Left ventricle myocardium inferior (tissue), 1 donor: ENCODE results near the gene PILRB. TPM values are rescaled to one million over a fixed set of nuclear protein-coding genes. Genes with fewer than 3 reads are reported as not detected.

Experiments used
- DNase-seq: peaks from one replicate; pipeline ENCODE4 v3.0.0-alpha.2; 2020
- H3K27ac ChIP-seq: fragments of 200-600 bp; replicated peaks from 2 replicates; pipeline ENCODE4 v1.8.0; 2021
- H3K27me3 ChIP-seq: fragments of 200-600 bp; 2 replicates; pipeline ENCODE4 v1.8.0; 2021; ENCODE audit warnings: low read depth
- H3K36me3 ChIP-seq: fragments of 200-600 bp; 2 replicates; pipeline ENCODE4 v1.8.0; 2021
- H3K4me1 ChIP-seq: fragments of 200-600 bp; 2 replicates; pipeline ENCODE4 v1.8.0; 2021
- H3K4me3 ChIP-seq: fragments of 200-600 bp; 2 replicates; pipeline ENCODE4 v1.8.0; 2021; ENCODE audit warnings: mild to moderate bottlenecking, moderate library complexity
- H3K9me3 ChIP-seq: fragments of 200-600 bp; replicated peaks from 2 replicates; pipeline ENCODE4 v1.8.0; 2021
- intact Hi-C: fragments of 100-400 bp; cut with micrococcal nuclease; formaldehyde crosslinking; loops from one replicate; pipeline ENCODE4 v1.11.0; 2022
- total RNA-seq: library from RNA; stranded (reverse); fragmentation: NEBNext Ultra II Directional; extraction: Animal tissue kit (Norgen Biotek cat#: 25700); gene quantifications from one replicate; pipeline ENCODE4 v1.2.1, GENCODE V29; 2021
- TF ChIP-seq, protein P1 (sequence below): fragments of 200-600 bp; IDR thresholded peaks from 2 replicates; pipeline ENCODE4 v1.8.0; 2021; ENCODE audit warnings: antibody characterized with exemption, mild to moderate bottlenecking, borderline replicate concordance
- donor health status: DM: no; HTN: yes; CAD: no; lungs with severe emphysema.

The PILRB gene
- total RNA-seq, 1 donor from 2014 or later: 10.6 TPM

DNA sequence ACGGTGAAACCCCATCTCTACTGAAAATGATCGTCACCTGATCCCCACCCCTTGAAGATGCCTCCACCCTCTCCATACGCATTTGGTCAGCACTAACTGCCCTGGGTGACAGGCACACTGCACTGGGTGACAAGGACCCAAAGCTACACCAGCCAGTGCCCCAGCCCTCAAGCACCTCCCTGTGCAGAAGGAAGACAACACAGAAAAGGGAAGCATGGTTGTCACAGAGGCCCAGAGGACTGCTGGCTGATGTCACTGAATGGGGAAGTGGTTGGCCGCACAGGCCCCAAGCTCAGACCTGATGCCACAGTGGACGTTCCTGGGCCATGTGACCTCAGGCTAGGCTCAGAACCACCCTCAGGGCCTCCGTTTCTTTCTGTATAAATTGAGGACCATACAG is 11.2 kb downstream of the PILRB start:
- H3K9me3 ChIP-seq: no peaks in the 10 kb centered on the region
- no peaks in the 10 kb centered on the region for H3K27me3 ChIP-seq
- intact Hi-C loops: no loop called here
- TF ChIP-seq, protein P1, sequence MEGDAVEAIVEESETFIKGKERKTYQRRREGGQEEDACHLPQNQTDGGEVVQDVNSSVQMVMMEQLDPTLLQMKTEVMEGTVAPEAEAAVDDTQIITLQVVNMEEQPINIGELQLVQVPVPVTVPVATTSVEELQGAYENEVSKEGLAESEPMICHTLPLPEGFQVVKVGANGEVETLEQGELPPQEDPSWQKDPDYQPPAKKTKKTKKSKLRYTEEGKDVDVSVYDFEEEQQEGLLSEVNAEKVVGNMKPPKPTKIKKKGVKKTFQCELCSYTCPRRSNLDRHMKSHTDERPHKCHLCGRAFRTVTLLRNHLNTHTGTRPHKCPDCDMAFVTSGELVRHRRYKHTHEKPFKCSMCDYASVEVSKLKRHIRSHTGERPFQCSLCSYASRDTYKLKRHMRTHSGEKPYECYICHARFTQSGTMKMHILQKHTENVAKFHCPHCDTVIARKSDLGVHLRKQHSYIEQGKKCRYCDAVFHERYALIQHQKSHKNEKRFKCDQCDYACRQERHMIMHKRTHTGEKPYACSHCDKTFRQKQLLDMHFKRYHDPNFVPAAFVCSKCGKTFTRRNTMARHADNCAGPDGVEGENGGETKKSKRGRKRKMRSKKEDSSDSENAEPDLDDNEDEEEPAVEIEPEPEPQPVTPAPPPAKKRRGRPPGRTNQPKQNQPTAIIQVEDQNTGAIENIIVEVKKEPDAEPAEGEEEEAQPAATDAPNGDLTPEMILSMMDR: no peak
- peak overlapping the region; percentile 59 for H3K27ac ChIP-seq
- peak; percentile 61 for DNase-seq
- H3K4me1 ChIP-seq: peaks cover 8% of the 10 kb centered on the region
- peaks cover 22% of the 10 kb centered on the region for H3K36me3 ChIP-seq
- no peak overlapping the region for H3K4me3 ChIP-seq

DNA sequence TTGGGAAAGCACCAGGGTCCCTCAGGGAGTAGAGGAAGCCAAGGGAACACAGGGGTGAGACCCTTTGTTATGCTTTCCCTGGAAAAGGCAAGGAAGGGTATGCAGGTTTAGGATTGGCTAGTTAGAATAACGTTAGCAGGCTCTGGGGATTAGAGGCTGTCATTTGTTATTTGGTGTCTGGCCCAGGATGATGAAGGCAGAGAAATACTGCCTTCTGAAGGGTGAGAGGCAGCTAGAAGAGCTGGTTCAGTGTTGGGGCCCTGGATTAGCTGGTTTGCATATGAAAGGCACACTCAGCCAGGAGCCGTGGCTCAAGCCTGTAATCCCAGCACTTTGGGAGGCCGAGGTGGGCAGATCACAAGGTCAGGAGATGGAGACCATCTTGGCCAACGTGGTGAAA is 12.4 kb downstream of the PILRB start:
- H3K9me3 ChIP-seq: no peaks in the 10 kb centered on the region
- peaks cover 19% of the 10 kb centered on the region for H3K36me3 ChIP-seq
- H3K27me3 ChIP-seq: no peaks in the 10 kb centered on the region
- peaks cover 8% of the 10 kb centered on the region for H3K4me1 ChIP-seq
- no peak for DNase-seq
- H3K27ac ChIP-seq: peak overlapping the region; percentile 6
- intact Hi-C loops: no loop called here
- H3K4me3 ChIP-seq: no peak overlapping the region
- TF ChIP-seq, protein P1: no peak

DNA sequence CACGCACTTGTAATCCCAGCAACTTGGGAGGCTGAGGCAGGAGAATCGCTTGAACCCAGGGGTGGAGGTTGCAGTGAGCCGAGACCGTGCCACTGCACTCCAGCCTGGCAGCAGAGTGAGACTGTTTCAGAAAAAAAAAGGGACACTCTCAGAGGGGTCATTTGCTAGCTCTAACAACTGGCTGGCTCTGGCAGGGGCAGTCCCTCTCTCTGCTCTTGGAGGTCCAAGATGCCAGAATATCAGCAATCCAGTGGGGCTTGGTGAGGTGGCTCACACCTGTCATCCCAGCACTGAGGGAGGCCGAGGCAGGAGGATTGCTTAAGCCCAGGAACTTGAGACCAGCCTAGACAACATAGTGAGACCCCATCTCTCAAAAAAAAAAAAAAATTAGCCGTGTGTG is 12.8 kb downstream of the PILRB start:
- no peaks in the 10 kb centered on the region for H3K27me3 ChIP-seq
- no peak overlapping the region for H3K27ac ChIP-seq
- TF ChIP-seq, protein P1: no peak
- no peak overlapping the region for H3K4me3 ChIP-seq
- intact Hi-C loops: no loop called here
- DNase-seq: no peak
- no peaks in the 10 kb centered on the region for H3K9me3 ChIP-seq
- H3K4me1 ChIP-seq: peaks cover 8% of the 10 kb centered on the region
- peaks cover 19% of the 10 kb centered on the region for H3K36me3 ChIP-seq

DNA sequence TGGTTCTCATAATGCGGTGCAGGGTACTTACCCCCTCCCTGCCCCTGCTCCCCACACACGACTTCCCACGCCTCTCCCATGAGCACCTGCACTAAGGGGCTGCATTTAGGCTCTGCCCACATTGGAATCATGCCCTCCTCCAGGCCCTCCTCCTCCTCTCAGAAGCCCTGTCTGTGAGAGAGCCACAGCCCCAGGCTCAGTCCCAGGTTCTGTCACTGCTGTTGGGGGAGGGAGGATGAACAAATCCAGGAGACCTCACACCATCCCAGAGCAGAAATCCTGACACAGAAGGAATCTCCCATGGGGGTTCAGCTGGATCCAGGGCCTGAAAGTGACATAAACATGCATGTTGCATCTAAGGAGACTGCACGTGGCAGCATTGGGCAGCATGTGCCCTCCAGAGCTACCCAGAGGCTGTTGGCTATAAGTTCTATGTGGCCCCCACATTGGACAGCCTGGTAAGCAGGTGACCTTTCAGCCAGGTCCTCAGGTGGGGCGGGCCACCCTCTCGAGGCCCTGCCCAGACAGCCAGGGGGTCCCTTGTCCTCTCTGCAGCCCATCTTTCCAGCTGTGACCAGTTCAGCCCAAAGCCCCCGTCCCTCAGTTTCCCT is 13.7 kb downstream of the PILRB start:
- H3K36me3 ChIP-seq: peaks cover 19% of the 10 kb centered on the region
- peaks cover 8% of the 10 kb centered on the region for H3K4me1 ChIP-seq
- TF ChIP-seq, protein P1: no peak
- intact Hi-C loops: no loop called here
- DNase-seq: no peak
- peak overlapping the region; percentile 59 for H3K27ac ChIP-seq
- H3K9me3 ChIP-seq: no peaks in the 10 kb centered on the region
- no peaks in the 10 kb centered on the region for H3K27me3 ChIP-seq
- H3K4me3 ChIP-seq: no peak overlapping the region

DNA sequence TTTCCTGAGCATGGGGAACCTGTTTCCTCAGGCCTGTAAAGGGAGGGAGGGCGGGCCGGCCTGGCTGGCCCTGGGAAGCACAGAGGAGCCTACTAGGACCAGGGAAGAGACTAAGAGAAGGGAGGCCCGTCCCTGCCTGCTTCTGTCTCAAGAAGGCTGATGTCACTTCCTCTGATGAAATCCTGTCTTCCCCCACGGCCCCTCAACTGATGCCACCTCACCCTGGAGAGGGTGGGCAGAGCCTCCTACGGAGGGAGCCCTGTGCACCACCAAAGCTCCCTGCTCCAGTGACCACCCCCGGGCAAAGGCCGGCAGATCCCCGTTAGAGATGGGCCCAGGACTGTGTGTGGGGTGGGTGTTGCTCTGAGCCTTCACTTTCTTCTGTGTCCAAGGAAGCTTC is 14.3 kb downstream of the PILRB start:
- TF ChIP-seq, protein P1: no peak
- Histone ChIP-seq H3K27me3 (no peaks in the 10 kb centered on the region), H3K36me3 (peaks cover 16% of the 10 kb centered on the region), H3K4me1 (peaks cover 8% of the 10 kb centered on the region), H3K27ac (peak overlapping the region; percentile 59), H3K9me3 (no peaks in the 10 kb centered on the region), H3K4me3 (no peak overlapping the region)
- DNase-seq: no peak
- intact Hi-C loops: no loop called here

DNA sequence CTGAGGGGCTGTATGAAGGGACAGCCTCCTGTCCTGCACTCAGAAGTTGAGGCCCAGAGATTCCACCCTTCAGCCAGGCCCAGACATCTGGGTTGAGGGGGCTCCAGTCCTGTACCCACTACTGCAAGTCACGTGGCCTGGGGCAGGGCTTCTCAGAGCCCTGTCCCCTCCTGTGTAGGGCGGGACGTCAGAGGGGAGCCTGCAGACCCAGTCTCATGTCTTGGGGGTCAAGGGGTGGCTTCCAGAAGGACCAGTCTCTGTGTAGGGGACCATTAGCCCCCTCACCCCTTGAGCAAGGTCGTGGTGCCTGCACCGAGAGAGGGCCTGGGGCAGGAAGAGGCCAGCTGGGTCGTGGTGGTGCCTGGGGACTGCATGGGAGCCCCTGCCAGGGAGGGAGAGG is 14.8 kb downstream of the PILRB start:
- H3K27me3 ChIP-seq: no peaks in the 10 kb centered on the region
- peaks cover 12% of the 10 kb centered on the region for H3K36me3 ChIP-seq
- H3K27ac ChIP-seq: peak overlapping the region; percentile 59
- peaks cover 8% of the 10 kb centered on the region for H3K4me1 ChIP-seq
- DNase-seq: no peak
- no peaks in the 10 kb centered on the region for H3K9me3 ChIP-seq
- TF ChIP-seq, protein P1: no peak
- no peak overlapping the region for H3K4me3 ChIP-seq
- intact Hi-C loops: no loop called here
